HUES6 (cell line): ENCODE results near the gene PCDHGB5.
"Not testable (repeated sequence)": the region's sequence is repeated elsewhere in the genome, so short reads cannot be mapped to it uniquely, and the experiment has no call there.

Experiments used
- H3K27ac ChIP-seq: 2 replicates; pipeline ENCODE4 v1.7.0; 2013; ENCODE audit warnings: low read depth, mild to moderate bottlenecking, low read length, inconsistent platforms
- H3K27me3 ChIP-seq: 2 replicates; pipeline ENCODE4 v1.6.1; 2013; ENCODE audit warnings: low read length; ENCODE audit not compliant: control insufficient read depth, insufficient read depth
- H3K36me3 ChIP-seq: 2 replicates; pipeline ENCODE4 v1.6.1; 2013; ENCODE audit warnings: low read length; ENCODE audit not compliant: control insufficient read depth, insufficient read depth
- H3K4me1 ChIP-seq: 2 replicates; pipeline ENCODE4 v1.6.1; 2013; ENCODE audit warnings: low read length; ENCODE audit not compliant: control insufficient read depth, insufficient read depth
- H3K4me3 ChIP-seq: 2 replicates; pipeline ENCODE4 v1.5.1; 2013; ENCODE audit warnings: low read depth, low read length
- H3K9ac ChIP-seq: one replicate; pipeline ENCODE4 v1.6.1; 2013; ENCODE audit warnings: mild to moderate bottlenecking, low read length
- H3K9me3 ChIP-seq: 2 replicates; pipeline ENCODE4 v1.6.1; 2013; ENCODE audit warnings: low read depth, low read length; ENCODE audit not compliant: control insufficient read depth, insufficient read depth

Gene PCDHGB5

GRCh38 chr5:141363952-141364660 is 33.6 kb upstream of the PCDHGB5 start, which contains the start of gene PCDHGA5:
Gene PCDHGA5, plus strand, starts transcription at chr5:141364162. Its CDS starts 169 bp downstream, at chr5:141364331.
- Histone ChIP-seq H3K36me3 (no peaks in the 10 kb centered on the region; the same call in 1 of the 2 replicates), H3K9me3 (peaks cover 57% of the 10 kb centered on the region), H3K4me3 (peak within 1 kb of the TSS; percentile 5; the same call in 1 of the 2 replicates), H3K27ac (no peak within 1 kb of the TSS), H3K27me3 (no peaks in the 10 kb centered on the region), H3K4me1 (no peaks in the 10 kb centered on the region), H3K9ac (no peak within 1 kb of the TSS)

GRCh38 chr5:141366016-141366896 is 31.5 kb upstream of the PCDHGB5 start:
- Histone ChIP-seq H3K27ac (no peak overlapping the region), H3K27me3 (no peaks in the 10 kb centered on the region), H3K9me3 (peaks cover 61% of the 10 kb centered on the region), H3K36me3 (no peaks in the 10 kb centered on the region; the same call in 1 of the 2 replicates), H3K4me1 (no peaks in the 10 kb centered on the region), H3K9ac (no peak overlapping the region), H3K4me3 (no peak overlapping the region)

DNA sequence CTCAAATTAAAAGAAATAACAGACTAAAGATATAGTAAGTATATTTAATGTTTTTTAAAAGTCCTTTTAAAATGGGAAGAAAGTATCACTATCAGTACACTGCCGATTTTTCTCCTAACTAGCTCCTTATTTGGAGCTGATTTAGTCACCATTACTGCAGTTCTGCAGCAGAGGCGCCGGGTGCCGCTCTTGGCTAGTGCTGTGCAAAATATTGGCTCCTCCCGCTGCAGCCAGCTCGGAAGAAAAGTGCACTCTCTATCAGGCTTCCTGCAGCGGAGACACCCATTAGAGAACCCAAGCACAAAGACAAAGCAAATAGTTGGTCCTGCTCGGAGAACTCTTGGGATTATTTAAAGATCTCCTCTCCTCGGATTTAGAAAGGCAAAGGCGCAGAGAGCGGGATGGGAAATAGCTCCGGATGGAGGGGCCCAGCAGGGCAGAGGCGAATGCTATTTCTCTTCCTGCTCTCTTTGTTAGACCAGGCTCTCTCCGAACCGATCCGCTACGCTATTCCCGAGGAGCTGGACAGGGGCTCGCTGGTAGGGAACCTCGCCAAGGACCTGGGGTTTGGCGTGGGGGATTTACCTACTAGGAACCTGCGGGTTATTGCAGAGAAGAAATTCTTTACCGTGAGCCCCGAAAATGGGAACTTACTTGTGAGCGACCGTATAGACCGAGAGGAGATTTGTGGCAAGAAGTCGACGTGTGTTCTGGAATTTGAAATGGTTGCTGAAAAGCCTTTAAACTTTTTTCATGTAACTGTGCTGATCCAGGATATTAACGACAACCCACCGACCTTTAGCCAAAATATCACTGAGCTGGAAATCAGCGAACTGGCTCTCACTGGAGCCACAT is 27.5 kb upstream of the PCDHGB5 start, which contains the start of gene PCDHGB3:
TSS of gene PCDHGB3 (plus strand) at position 249 of the 855 bp plus-strand sequence. CDS start at position 402, 153 bp downstream.
- Histone ChIP-seq H3K36me3 (no peaks in the 10 kb centered on the region; the same call in 1 of the 2 replicates), H3K27ac (no peak within 1 kb of the TSS), H3K9me3 (peaks cover 57% of the 10 kb centered on the region), H3K4me3 (peak within 1 kb of the TSS; percentile 21), H3K4me1 (no peaks in the 10 kb centered on the region), H3K27me3 (no peaks in the 10 kb centered on the region), H3K9ac (no peak within 1 kb of the TSS)

- Histone ChIP-seq H3K9me3 (peaks cover 55% of the 10 kb centered on the region), H3K4me1 (no peaks in the 10 kb centered on the region), H3K27me3 (no peaks in the 10 kb centered on the region), H3K27ac (no peak overlapping the region), H3K9ac (no peak overlapping the region), H3K4me3 (no peak overlapping the region), H3K36me3 (no peaks in the 10 kb centered on the region)
Observed at GRCh38 chr5:141371572-141372475, 25.9 kb upstream of the PCDHGB5 start.

DNA sequence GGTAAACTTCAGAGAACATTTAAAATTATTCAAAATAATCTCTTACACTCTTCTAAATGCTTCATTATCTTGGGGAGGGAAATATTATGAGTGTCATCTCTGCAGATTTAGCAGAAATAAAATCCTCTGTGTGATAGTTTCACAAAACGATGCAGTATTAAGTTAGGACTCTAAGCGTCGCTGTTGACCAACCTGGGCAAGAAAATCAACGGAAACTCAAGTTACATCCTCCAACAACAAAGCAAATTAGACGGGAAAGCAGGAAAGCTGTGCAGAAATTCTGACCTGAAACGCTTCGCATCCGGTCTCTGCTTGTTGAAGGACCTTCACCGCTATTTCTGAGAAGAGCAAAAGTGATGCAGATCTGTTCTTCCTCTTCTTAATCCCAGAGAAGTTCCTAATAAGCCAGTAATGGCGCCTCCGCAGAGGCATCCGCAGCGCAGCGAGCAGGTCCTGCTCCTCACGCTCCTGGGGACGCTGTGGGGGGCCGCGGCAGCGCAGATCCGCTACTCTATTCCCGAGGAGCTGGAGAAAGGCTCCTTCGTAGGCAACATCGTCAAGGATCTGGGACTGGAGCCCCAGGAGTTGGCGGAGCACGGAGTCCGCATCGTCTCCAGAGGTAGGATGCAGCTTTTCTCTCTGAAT is 24.0 kb upstream of the PCDHGB5 start, which contains the start of gene PCDHGA6:
TSS of gene PCDHGA6 (plus strand) at position 219 of the 645 bp plus-strand sequence. CDS start at position 412, 193 bp downstream.
- H3K9ac ChIP-seq = no peak within 1 kb of the TSS
- no peaks in the 10 kb centered on the region for H3K4me1 ChIP-seq
- no peaks in the 10 kb centered on the region for H3K36me3 ChIP-seq
- no peak within 1 kb of the TSS for H3K27ac ChIP-seq
- no peaks in the 10 kb centered on the region for H3K27me3 ChIP-seq
- peaks cover 57% of the 10 kb centered on the region for H3K9me3 ChIP-seq
- H3K4me3 ChIP-seq = peak within 1 kb of the TSS; percentile 18; the same call in 1 of the 2 replicates

DNA sequence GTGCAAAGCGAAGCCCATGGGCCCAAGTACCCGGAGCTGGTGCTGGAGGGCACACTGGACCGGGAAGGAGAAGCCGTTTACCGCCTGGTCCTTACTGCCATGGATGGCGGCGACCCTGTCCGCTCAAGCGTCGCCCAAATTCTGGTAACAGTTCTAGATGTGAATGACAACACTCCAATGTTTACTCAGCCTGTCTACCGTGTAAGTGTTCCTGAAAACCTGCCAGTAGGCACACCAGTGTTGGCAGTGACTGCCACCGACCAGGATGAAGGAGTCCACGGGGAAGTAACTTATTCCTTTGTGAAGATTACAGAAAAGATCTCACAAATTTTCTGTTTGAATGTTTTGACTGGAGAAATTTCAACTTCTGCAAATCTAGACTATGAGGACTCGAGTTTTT is 23.1 kb upstream of the PCDHGB5 start:
- peaks cover 55% of the 10 kb centered on the region for H3K9me3 ChIP-seq
- H3K9ac ChIP-seq = no peak overlapping the region
- no peak overlapping the region for H3K27ac ChIP-seq
- no peak overlapping the region for H3K4me3 ChIP-seq
- H3K36me3 ChIP-seq = no peaks in the 10 kb centered on the region
- no peaks in the 10 kb centered on the region for H3K27me3 ChIP-seq
- H3K4me1 ChIP-seq = no peaks in the 10 kb centered on the region

DNA sequence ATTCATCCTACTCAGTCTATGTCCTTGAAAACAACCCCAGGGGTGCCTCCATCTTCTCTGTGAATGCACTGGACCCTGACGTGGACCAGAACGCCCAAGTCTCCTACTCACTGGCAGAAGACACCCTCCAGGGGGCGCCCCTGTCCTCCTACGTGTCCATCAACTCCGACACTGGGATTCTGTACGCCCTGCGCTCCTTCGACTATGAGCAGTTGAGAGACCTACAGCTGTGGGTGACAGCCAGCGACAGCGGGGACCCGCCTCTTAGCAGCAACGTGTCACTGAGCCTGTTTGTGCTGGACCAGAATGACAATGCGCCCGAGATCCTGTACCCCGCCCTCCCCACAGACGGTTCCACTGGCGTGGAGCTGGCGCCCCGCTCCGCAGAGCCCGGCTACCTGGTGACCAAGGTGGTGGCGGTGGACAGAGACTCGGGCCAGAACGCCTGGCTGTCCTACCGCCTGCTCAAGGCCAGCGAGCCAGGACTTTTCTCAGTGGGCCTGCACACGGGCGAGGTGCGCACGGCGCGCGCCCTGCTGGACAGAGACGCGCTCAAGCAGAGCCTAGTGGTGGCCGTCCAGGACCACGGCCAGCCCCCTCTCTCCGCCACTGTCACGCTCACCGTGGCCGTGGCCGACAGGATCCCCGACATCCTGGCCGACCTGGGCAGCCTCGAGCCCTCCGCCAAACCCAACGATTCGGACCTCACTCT is 22.1 kb upstream of the PCDHGB5 start:
- not testable (repeated sequence) for H3K36me3 ChIP-seq, H3K4me1 ChIP-seq, H3K4me3 ChIP-seq, H3K27me3 ChIP-seq, H3K9ac ChIP-seq, H3K27ac ChIP-seq
- H3K9me3 ChIP-seq = peaks cover 50% of the 10 kb centered on the region

GRCh38 chr5:141382469-141383294 is 15.1 kb upstream of the PCDHGB5 start, which contains the start of gene PCDHGA7:
Gene PCDHGA7, plus strand, starts transcription at chr5:141382742. Its CDS starts 158 bp downstream, at chr5:141382900.
- H3K27me3 ChIP-seq = peaks cover 12% of the 10 kb centered on the region
- peak within 1 kb of the TSS; percentile 54 for H3K9ac ChIP-seq
- no peaks in the 10 kb centered on the region for H3K36me3 ChIP-seq
- peak within 1 kb of the TSS; percentile 71 for H3K4me3 ChIP-seq
- H3K27ac ChIP-seq = no peak within 1 kb of the TSS
- no peaks in the 10 kb centered on the region for H3K4me1 ChIP-seq
- H3K9me3 ChIP-seq = peaks cover 32% of the 10 kb centered on the region
